ENCODE measurements around the gene SMYD3.
"Not testable (repeated sequence)": the region's sequence is repeated elsewhere in the genome, so short reads cannot be mapped to it uniquely, and the experiment has no call there.

Gene SMYD3

DNA sequence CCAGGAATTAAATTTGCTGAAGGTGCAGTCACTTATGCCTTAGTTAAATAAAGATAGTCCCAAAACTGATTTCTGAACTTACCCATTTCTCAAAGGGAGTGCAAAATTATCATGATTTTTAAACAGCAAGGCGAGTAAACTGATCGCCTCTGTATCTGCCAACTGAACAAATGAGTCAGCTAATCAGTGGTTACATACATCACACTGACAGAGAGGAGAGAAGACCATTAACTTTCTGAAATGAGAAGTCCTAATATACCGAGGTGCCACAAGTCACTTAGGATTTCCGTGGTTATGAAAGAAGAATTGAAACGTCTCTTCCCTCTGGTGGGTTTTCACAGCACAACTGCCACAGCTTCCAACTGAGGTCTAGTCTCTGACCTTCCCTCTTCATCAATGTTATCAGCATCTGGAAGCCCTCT is 400.7 kb downstream of the SMYD3 start:
- no peak for DNase-seq (ENCODE audit: low spot score)

DNA sequence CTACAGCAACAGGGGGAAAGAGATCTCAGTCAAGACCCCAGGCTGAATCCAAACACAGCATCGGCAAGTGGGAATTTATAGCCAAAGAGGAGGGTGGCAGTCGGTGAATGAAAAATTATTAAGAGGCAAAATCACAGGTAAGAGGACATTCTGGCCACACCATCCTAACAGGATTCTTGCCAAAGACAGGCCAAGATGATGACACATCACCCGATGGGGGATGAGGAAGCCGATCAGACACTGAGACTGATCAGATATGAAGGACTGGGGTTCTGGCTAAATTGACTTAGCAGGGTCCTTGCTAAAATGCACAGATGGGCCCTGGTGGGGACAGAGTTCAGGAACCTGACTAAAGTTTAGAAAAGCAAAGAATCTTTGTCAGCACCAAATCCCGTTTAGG is 402.2 kb downstream of the SMYD3 start:
- no peak for DNase-seq (ENCODE audit: low spot score)

DNA sequence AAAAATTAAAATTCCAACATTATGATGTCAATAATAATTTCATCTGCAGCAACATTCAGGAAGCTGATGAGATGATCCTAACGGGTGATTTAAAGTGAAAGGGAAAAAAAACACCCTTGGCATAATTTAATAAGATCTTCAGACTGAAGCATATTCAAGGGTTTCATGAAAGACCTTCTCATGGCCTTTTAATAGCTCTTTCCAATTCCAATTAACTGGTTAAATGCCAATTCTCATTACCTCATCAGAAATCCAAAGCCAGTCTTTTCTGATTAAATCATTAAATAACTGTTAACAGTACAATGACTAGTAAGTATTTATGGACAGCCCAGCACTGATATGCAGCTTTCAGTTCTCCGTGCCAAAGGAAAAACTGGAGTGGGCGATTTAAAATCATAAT is 407.5 kb downstream of the SMYD3 start:
- DNase-seq (ENCODE audit: low spot score), result no peak

DNA sequence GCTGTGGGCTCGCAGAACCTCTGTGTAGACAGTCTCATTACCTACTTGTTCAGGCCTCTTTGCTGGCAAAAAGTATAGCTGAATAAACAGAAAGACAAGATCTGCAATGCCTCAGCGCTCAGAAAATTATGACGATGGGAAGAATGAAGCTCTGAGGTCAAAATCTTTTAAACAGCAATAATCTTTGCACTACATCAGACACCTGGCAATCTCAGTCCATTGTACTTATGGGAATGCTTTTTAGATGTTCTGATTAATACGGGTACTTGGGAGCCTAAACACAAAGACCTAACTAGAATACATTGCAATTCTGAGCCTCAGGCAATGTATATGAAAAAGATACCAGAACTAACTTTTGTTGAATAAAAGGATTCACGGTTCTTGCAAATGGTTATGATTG is 410.7 kb downstream of the SMYD3 start:
- no peak for DNase-seq (ENCODE audit: low spot score)

DNA sequence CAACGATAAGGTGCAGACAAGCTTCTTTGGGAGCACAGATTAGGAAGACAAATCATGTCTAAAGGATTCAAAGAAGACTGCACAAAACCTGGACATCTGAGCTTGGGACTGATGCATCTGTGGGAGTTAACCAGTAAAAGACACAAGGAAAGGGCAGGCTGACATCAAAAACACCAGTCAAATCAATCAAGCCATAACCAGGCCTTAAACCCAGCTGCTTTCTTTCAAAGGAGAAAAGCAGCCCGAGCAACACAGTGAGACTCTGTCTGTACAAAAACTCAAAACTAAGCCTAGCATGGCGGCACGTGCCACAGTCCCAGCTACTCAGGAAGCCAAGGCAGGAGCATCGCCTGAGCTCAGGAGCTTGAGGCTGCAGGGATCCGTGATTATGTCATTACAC is 411.6 kb downstream of the SMYD3 start:
- no peak for DNase-seq (ENCODE audit: low spot score)

DNA sequence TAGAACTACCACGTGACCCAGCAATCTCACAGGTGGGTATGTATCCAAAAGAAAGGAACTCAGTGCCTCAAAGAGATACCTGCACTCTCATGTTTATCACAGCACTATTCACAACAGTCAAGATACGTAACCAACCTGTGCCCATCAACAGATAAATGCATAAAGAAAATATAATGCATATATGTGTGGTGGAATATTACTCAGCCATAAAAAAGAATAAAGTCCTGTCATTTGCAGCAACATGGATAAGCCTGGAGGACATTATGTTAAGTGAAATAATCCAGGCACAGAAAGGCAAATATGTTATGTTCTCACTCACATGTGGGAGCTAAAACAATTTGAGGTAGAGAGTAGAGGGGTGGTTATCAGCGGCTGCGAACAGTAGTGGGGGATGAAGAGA is 413.8 kb downstream of the SMYD3 start:
- no peak for DNase-seq (ENCODE audit: low spot score)

DNA sequence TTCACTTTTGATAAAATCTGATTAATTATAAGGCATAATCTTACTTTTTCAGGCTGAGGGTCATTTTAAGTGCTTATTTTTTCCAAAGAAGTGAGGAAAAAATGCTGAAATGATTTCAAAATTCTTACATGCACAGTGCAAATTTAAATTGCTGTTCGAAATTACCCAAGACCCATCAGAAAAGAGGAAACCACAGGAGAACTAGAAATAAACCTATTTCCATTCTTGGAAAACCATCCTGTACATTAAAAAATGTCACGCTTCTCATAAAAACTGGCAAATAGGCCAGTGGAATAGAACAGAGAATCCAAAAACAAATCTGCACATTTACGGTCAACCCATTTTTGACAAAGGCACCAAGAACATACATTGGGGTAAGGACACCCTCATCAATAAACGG is 414.9 kb downstream of the SMYD3 start:
- no peak for DNase-seq (ENCODE audit: low spot score)

DNA sequence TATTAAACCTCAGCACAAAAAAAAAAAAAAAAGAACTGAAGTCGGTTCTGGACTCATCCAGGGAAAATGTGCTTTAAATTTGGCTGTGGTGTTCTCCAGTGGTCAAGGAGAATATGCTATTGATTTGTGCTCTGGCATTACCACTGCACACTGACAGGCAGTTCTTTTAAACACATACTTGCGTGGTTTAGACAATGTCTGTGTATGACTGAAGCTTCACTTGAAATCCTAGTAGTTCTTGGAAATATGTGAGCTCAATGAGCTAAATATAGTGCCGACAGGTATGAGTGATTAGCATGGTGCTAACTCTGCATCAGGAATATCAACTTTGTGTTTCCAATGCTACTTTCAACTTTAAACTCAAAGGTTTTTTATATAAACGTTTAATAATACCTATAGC is 415.6 kb downstream of the SMYD3 start:
- no peak for DNase-seq (ENCODE audit: low spot score)

DNA sequence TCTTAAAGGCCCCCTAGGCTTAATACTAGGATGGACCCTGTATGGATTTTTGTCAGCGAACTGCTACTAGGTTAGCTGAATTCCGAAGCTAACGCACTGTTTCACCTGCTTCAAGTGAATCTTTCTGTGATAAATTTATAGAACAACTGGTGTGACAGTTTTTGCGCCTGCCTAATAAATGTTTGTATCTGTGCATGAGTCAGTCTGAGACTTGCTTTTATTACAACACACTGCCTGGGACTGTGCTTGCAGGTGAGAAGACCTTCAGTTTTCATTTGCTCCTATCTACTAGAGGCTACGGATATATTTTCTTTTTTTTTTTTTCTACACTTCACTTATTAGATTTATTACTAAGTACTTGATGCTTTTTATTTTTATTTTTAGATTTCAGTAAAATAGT is 420.9 kb downstream of the SMYD3 start:
- DNase-seq (ENCODE audit: low spot score), result no peak

DNA sequence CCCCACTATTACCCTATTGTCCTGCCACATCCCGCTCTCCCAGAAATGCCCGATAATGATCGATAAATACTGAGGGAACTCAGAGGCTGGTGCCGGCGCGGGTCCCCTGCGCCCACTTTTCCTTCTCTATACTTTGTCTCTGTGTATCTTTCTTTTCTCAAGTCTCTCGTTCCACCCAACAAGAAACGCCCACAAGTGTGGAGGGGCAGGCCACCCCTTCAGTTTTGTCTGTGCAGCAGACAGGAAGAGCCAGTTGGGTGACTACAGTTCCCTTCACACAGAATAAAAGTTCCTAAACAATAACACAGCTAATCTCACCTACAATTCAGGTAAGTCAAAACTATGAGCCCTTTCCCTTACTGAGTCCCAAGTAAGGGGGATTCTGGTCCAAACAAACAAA is 423.7 kb downstream of the SMYD3 start:
- DNase-seq (ENCODE audit: low spot score), result no peak

DNA sequence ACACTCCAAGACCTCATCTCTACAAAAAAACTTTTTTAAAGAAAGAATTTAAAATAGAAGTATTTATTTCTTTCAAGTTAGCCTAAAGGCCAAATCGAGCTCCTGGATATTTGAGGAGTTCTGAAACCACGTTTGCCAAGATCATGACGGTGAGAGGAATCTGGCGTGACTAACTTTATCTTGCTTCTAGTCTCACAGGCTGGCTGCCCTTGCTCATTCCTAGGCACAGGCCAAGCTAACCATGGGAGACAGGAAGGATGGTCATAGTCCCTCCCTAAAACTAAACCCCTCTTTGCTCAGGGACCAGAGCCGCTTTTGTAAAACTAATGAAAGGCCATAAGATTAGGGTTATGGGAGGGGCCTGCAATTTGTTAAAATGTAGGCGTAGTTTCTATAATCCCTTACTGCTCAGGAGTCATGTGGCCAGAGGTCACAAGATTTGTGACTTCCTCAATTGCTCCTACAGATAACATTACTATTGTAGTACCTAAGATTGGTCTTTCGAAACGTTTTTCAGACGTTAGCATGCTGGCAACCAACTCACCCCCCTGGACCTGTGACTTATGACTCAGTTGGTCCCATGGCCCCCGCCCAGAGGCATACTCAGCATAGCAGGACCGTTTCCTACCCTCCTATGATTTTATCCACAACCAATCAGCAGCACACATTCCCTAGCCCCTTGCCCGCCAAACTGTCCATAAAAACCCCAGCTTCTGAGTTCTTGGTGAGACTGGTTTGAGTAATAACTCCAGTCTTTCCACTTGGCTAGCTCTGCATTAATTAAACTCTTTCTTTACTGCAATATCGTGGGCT is 425.0 kb downstream of the SMYD3 start:
- DNase-seq (ENCODE audit: low spot score), result no peak

DNA sequence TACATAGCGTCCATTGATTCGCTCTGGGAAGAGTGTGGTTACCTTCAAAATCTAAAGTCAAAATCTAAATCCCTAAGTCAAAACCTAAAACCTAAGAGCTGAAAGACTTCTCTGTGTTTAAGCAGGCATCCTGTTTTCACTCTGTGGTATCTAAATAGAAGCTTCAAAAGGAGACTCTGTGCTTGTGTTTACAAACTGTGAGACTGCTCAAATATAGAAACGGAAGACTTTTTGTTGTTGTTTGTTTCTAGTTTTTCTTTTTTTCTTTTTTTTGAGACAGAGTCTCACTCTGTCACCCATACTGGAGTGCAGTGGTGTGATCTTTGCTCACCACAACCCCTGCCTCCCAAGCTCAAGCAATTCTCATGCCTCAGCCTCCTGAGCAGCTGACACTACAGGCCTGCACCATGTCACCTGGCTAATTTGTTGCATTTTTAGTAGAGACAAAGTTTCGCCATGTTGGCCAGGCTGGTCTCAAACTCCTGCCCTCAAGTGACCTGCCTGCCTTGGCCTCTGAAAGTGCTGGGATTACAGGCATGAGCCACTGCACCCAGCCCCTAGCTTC is 425.9 kb downstream of the SMYD3 start:
- no peak for DNase-seq (ENCODE audit: low spot score)

DNA sequence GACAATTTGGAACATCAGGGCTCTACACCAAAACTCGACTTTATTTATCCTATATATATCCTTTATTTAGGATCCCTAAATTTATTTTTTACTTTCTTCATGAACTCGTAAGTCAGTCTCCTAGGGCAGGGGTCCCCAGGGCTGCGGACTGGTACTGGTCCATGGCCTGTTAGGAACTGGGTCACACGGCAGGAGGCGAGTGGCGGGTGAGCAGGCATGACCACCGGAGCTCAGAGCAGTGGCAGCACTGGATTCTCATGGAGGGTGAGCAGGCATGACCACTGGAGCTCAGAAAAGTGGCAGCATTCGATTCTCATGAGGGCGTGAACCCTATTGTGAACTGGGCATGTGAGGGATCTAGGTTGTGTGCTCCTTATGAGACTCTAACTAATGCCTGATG is 427.0 kb downstream of the SMYD3 start:
- DNase-seq (ENCODE audit: low spot score), result no peak

DNA sequence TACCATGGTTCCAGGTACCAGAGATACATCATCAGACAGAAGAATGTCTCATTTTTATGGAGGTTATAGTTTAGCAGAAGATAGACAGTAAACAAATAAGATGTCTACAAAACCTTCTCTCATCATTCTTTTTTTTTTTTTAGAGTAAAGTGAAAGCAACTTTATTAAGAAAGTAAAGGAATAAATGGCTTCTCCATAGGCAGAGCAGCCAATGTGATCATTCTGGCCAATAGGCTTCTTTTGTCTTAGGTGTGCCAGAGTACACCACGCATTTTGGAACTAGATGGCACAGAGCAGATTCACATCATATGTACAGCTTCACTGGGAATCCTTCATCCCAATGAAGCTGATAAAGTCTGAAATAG is 428.2 kb downstream of the SMYD3 start:
- DNase-seq (ENCODE audit: low spot score), result no peak

DNA sequence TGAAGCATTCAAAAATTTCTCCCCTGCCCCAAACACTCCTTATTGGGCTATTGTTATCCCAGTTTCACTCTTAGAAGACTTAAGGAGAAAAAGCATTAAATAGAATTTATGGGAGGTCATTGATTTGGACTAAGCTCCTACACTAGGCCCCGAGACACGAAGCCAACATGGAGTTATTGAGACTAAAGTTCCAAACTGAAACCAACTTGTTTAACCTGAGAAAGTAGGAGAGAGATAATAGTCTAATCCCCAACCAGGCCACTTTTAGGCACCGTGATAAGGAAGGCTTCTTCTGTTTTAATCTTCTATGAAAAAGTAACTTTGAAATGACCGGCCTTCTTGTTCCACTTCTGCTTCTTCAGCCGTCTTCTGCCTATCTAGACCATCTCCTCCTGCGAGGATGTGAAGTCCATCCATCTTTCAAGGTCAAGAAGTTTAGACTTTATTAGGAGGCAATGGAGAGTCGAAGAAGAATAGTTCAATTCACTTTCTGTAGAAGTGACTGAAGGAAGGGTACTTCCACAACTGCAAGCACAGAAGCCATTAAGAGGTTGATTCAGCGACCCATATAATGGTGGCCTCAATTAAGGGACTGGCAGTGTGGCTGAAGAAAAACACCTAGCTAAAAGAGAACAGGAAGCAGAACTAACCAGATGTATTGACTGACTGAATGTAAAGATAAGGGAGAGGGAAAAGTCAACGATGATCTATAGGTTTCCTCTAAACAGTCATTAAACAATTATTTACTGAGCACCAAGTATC is 428.8 kb downstream of the SMYD3 start:
- no peak for DNase-seq (ENCODE audit: low spot score)

DNA sequence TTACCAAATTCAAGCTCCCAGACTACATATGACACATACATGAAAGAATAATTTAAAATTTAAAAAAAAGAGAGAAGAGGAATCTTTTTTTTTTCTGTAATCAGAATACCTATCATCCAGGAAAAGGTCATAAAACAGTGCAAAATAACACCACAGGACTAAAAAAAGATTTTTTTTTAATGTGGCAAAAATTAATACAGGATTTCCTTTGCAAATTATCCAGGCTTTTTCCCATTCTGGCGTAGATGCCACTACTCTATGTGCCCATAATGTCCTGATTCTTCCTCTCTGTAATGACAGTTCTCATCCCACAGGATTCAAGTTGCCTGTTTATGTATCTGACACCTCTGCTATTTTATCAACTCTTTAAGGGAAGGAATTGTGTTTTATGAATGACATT is 429.6 kb downstream of the SMYD3 start:
- DNase-seq (ENCODE audit: low spot score), result no peak

DNA sequence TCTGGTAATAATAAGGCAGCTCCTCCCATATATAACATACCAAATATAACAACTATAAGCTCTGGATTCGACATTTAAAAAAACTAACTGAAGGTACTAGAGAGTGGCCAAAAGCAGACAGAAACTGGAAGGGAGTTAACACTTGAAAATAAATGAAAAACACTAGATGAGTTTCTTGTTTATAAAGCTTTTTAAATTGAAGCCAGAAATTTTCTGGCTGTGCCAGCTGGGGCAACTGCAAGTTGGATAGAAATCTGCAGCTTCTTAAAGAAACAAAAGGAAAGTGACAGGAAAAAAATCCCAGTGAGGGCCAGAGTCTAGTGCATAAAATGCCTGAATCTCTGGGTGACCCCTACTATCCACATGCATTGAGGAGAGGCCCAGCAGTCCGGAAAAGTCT is 432.7 kb downstream of the SMYD3 start:
- no peak for DNase-seq (ENCODE audit: low spot score)

DNA sequence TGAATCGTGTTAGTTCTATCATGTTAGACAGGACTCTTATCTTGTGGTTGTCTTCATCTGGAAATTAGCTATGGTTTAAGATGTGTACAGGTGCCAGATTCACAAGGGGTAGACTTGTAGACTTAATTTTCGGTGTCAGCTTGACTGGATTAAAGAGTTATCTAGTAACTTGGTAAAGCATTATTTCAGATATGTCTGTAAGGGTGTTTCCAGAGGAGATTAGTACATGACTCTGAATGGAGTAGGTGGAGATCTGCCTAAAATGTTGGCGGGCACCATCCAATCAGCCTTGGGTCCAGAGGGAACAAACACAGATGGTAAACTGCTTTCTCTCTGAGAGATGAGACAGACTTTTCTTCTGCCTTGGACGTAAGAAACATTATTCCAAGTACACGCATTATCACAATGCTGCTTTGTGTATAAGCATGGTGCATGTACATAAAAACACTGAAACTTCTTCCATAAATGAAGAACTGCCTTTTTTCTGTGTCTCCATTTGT is 434.6 kb downstream of the SMYD3 start:
- no peak for DNase-seq (ENCODE audit: low spot score)

DNA sequence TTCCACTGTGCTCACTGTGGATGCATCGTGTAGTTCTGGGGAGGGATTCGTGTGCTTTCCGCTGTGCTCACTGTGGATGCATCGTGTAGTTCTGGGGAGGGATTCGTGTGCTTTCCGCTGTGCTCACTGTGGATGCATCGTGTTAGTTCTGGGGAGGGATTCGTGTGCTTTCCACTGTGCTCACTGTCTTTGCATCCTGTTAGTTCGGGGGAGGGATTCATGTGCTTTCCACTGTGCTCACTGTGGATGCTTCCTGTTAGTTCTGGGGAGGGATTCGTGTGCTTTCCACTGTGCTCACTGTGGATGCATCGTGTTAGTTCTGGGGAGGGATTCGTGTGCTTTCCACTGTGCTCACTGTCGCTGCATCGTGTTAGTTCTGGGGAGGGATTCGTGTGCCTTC is 435.1 kb downstream of the SMYD3 start:
- not testable (repeated sequence) for DNase-seq (ENCODE audit: low spot score)

DNA sequence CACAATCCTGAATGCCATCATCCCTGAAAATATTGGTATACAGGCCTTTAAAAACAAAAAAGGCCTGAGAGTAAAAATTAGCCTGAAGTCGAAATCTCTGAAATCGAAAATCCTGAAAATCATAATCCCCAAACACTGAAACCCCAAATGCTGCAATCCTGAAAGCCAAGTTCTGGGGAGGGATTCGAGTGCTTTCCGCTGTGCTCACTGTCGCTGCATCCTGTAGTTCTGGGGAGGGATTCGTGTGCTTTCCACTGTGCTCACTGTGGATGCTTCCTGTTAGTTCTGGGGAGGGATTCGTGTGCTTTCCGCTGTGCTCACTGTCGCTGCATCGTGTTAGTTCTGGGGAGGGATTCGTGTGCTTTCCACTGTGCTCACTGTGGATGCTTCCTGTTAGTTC is 435.5 kb downstream of the SMYD3 start:
- not testable (repeated sequence) for DNase-seq (ENCODE audit: low spot score)

DNA sequence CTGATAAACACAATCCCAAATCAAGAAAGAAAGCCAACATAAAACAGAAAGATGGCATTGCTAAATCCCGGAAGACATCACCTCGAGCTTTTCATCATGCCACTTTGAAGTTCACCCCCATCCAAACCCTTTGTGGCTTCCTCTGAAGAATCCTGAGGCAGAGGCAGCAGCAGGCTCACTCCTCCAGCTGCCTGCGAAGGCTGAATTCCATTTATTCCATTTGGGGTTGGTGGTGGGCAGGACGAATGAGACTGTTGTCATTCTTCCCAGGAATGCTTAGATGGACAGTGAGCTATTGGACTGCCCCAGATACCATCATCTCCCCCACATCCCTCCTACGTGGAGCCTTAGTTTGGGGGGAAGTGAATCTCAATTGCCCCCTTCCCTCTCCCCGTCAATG is 437.5 kb downstream of the SMYD3 start:
- no peak for DNase-seq (ENCODE audit: low spot score)

DNA sequence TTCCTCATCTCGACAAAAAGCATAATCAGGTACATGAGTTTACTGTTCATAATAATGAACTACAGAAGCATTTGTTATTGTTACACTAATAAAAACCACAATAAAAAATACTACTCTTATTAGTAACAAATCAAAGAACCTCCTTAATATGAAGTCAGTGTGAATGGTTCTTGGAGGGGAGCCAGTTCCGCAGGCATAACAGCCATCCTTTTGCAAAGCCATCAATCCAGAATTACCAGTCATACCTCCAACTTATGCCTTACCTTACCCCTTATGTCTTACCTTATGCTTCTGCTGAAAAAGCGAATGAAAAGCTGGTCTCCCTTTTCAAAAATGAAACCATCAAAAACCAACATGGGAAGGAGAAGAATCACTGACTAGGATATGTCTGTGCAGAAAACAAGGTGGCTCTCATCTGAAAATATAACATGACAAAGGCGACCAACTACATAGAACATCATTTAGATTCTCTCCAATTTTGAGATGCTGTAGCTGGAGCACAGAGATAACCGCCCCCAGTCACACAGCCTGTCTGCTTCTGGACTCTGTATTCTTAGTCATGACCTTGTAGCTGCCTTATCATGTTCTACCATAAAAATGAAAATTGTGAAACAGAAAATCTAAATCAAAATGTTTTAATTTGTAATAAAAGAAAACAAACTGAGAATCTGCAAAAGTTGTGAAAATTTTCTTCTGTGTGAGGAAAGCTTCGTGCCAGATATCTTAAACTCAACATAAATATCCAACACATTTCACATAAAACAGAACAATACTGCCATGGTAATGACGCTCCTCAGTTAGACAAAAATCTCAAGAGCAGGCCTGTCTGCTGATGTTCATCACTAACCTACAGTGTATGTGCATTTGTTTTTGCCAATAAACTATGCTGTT is 438.2 kb downstream of the SMYD3 start:
- DNase-seq (ENCODE audit: low spot score), result no peak
